Right lobe of liver (tissue), 6 donors: ENCODE data around the gene ST6GALNAC4. TPM values are rescaled to one million over a fixed set of nuclear protein-coding genes. Genes with fewer than 3 reads are reported as not detected.

ENCODE experiments used
- ATAC-seq, 4 donors: fragments of 200-7000 bp; cut with Tn5 transposase; one replicate each; pipeline ENCODE4 v1.9.1; 2020; ENCODE audit warnings: mild to moderate bottlenecking in 4 of 4, moderate library complexity in 4 of 4
- DNase-seq, 3 donors: peaks; one replicate each; pipeline ENCODE4 v3.0.0-alpha.2; 2020
- H3K27ac ChIP-seq, 3 donors: fragments of 200-600 bp; one replicate each; pipeline ENCODE4 v1.8.0; 2022
- H3K27me3 ChIP-seq, 2 donors: fragments of 200-600 bp; one replicate each; pipeline ENCODE4 v1.8.0; 2022
- H3K36me3 ChIP-seq, 4 donors: fragments of 200-600 bp; sonication (generic) in 1 of 4; one replicate each; pipeline versions ENCODE4 v1.5.1 to v1.8.0; 2017 to 2022; ENCODE audit warnings: control low read depth in 1 of 4
- H3K4me1 ChIP-seq, 4 donors: fragments of 200-600 bp; sonication (generic) in 1 of 4; one replicate each; pipeline versions ENCODE4 v1.5.1 to v1.8.0; 2017 to 2022; ENCODE audit warnings: control low read depth in 1 of 4
- H3K4me3 ChIP-seq, 3 donors: fragments of 200-600 bp; one replicate each; pipeline ENCODE4 v1.8.0; 2022
- H3K9me3 ChIP-seq, 4 donors: fragments of 200-600 bp; sonication (generic) in 1 of 4; one replicate each; pipeline versions ENCODE4 v1.5.1 to v1.8.0; 2017 to 2022; ENCODE audit warnings: control low read depth in 1 of 4
- CTCF ChIP-seq, 4 donors: fragments of 200-600 bp in 3 of 4; fragments of 450-650 bp in 1 of 4; IDR thresholded peaks; one replicate each; pipeline versions ENCODE4 v1.5.1 to v1.8.0; 2016 to 2022; ENCODE audit warnings: antibody characterized with exemption in 4 of 4, mild to moderate bottlenecking in 2 of 4
- POLR2A ChIP-seq: fragments of 450-650 bp; IDR thresholded peaks from one replicate; pipeline ENCODE4 v1.6.1; 2017; ENCODE audit warnings: antibody characterized with exemption, mild to moderate bottlenecking
- WGBS: methylation state at CpG from one replicate; pipeline ENCODE4 v1.1.6; 2018; ENCODE audit warnings: low coverage, low lambda C conversion rate; ENCODE audit not compliant: insufficient coverage; ENCODE audit errors: missing lambda C conversion rate; 5-methylcytosine and 5-hydroxymethylcytosine counted together
- intact Hi-C, 2 donors: fragments of 100-400 bp; cut with DNase I; formaldehyde crosslinking; loops; one replicate each; pipeline versions ENCODE4 v1.11.2 to v1.14.1; 2022
- total RNA-seq, 6 experiments: library from RNA; depleted of rRNA in 2 of 6; stranded (reverse); fragments of >200 nt in 2 of 6; fragmentation: NEBNext Ultra II Directional in 3 of 6; extraction: Animal tissue kit (Norgen Biotek cat#: 25700) in 3 of 6; gene quantifications; one replicate each; pipeline versions ENCODE4 v1.1.0 to v1.2.4, GENCODE V29; 2016 to 2023
- donor health status: DM: no; HTN: yes; CAD: no.
- donor health status: DM: no; HTN: no; CAD: no.
- donor health status: DM: no; HTN: no; CAD: no.
- donor health status: DM: no; HTN: yes; CAD: no.
- donor health status: DM: no; HTN: yes; CAD: no.

The ST6GALNAC4 gene
- total RNA-seq, 6 experiments from 2014 or later: 3.2 to 23.8 (median 11.2) TPM

GRCh38 chr9:127905004-127905728, 11.7 kb downstream of the ST6GALNAC4 start:
- peak overlapping the region; percentile 2 to 60 (median 55) for H3K27ac ChIP-seq
- no peaks in the 10 kb centered on the region for H3K27me3 ChIP-seq
- H3K4me3 ChIP-seq: no peak overlapping the region
- H3K9me3 ChIP-seq: no peaks in the 10 kb centered on the region
- DNase-seq (no peak), ATAC-seq (peak; percentile 10 to 30 (median 11))
- intact Hi-C loops: no loop called here
- WGBS: 59% methylated on average over 4 of the region's 5 CpGs
- TF ChIP-seq POLR2A: no peak
- TF ChIP-seq CTCF (IDR thresholded peaks at IDR 0.05): no peak
- no peaks in the 10 kb centered on the region for H3K36me3 ChIP-seq
- H3K4me1 ChIP-seq: peaks cover 0 to 16% (median 6%) of the 10 kb centered on the region in 4 donors

GRCh38 chr9:127904561-127905003, 12.3 kb downstream of the ST6GALNAC4 start:
- no peaks in the 10 kb centered on the region for H3K27me3 ChIP-seq
- TF ChIP-seq CTCF (IDR thresholded peaks at IDR 0.05): no peak
- no peak for TF ChIP-seq POLR2A
- intact Hi-C loops: no loop called here
- H3K9me3 ChIP-seq: no peaks in the 10 kb centered on the region
- no peaks in the 10 kb centered on the region for H3K36me3 ChIP-seq
- H3K4me1 ChIP-seq: peaks cover 0 to 22% (median 8%) of the 10 kb centered on the region in 4 donors
- H3K4me3 ChIP-seq: no peak overlapping the region
- 74% methylated on average over 9 of the region's 12 CpGs for WGBS
- peak overlapping the region; percentile 43 to 60 (median 55) for H3K27ac ChIP-seq
- peak in 1 of 3 donors; percentile 42 for DNase-seq
- peak; percentile 35 to 50 (median 41) for ATAC-seq

- DNase-seq: peak in 1 of 3 donors; percentile 79
- intact Hi-C loops: no loop called here
- ATAC-seq: peak; percentile 25 to 44 (median 30)
- H3K36me3 ChIP-seq: no peaks in the 10 kb centered on the region
- 39% methylated on average over 4 of the region's 17 CpGs for WGBS
- H3K9me3 ChIP-seq: no peaks in the 10 kb centered on the region
- H3K4me3 ChIP-seq: no peak overlapping the region
- TF ChIP-seq CTCF (IDR thresholded peaks at IDR 0.05) (no peak), POLR2A (no peak)
- peaks cover 0 to 22% (median 8%) of the 10 kb centered on the region in 4 donors for H3K4me1 ChIP-seq
- H3K27me3 ChIP-seq: no peaks in the 10 kb centered on the region
- H3K27ac ChIP-seq: peak overlapping the region; percentile 43 to 60 (median 55)
Measured at GRCh38 chr9:127903557-127904475, 13.0 kb downstream of the ST6GALNAC4 start.

GRCh38 chr9:127899128-127899943, 17.5 kb downstream of the ST6GALNAC4 start, which contains the start of gene ST6GALNAC6:
Gene ST6GALNAC6 (minus strand): TSS chr9:127899603. CDS start chr9:127897981, 1,622 bp downstream.
- intact Hi-C loops: no loop called here
- peak within 1 kb of the TSS; percentile 67 to 93 (median 87) for H3K27ac ChIP-seq
- H3K4me3 ChIP-seq: peak within 1 kb of the TSS; percentile 88 to 95 (median 93)
- TF ChIP-seq CTCF (IDR thresholded peaks at IDR 0.05) (peak in 1 of 4 donors; percentile 12), POLR2A (peak; percentile 62)
- H3K9me3 ChIP-seq: no peaks in the 10 kb centered on the region
- DNase-seq (peak; percentile 79 to 84 (median 83)), ATAC-seq (peak; percentile 63 to 79 (median 74))
- H3K36me3 ChIP-seq: peaks cover 0 to 19% (median 14%) of the 10 kb centered on the region in 4 donors
- H3K27me3 ChIP-seq: no peaks in the 10 kb centered on the region
- peaks cover 0 to 36% (median 18%) of the 10 kb centered on the region in 4 donors for H3K4me1 ChIP-seq
- no CpG with 5 or more reads among the region's 89 CpGs for WGBS
